ENCODE measurements around the gene DEK.
"Not testable (repeated sequence)": the region's sequence is repeated elsewhere in the genome, so short reads cannot be mapped to it uniquely, and the experiment has no call there.

Gene DEK

GRCh38 chr6:18234564-18234963, 29.8 kb downstream of the DEK start:
- no peak for DNase-seq

GRCh38 chr6:18233770-18234169, 30.6 kb downstream of the DEK start:
- DNase-seq = not testable (repeated sequence)

DNA sequence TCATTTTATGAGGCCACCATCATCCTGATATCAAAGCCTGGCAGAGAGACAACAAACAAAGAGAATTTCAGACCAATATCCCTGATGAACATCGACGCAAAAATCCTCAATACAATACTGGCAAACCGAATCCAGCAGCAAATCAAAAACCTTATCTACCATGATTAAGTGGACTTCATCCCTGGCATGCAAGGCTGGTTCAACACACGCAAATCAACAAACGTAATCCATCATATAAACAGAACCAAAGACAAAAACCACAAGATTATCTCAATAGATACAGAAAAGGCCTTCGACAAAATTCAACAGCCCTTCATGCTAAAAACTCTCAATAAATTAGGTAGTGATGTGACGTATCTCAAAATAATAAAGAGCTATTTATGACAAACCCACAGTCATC, 32.5 kb downstream of the DEK start:
- not testable (repeated sequence) for DNase-seq

DNA sequence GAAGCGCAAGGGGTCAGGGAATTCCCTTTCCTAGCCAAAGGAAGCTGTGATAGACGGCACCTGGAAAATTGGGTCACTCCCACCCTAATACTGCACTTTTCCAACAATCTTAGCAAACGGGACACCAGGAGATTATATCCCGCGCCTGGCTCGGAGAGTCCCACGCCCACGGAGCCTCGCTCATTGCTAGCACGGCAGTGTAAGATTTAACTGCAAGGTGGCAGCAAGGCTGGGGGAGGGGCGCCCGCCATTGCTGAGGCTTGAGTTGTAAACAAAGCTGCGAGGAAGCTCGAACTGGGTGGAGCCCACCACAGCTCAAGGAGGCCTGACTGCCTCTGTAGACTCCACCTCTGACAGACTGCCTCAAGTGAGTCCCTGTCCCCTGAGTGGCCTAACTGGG, 35.7 kb downstream of the DEK start:
- DNase-seq = not testable (repeated sequence)

DNA sequence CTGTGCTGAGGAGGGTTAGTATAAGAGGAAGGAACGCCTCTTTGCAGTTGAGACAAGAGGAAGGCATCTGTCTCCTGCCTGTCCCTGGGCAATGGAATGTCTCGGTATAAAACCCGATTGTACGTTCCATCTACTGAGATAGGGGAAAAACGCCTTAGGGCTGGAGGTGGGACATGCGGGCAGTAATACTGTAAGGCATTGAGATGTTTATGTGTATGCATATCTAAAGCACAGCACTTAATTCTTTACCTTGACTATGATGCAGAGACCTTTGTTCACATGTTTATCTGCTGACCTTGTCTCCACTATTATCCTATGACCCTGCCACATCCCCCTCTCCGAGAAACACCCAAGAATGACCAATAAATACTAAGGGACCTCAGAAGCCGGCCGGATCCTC, 37.2 kb downstream of the DEK start:
- not testable (repeated sequence) for DNase-seq

DNA sequence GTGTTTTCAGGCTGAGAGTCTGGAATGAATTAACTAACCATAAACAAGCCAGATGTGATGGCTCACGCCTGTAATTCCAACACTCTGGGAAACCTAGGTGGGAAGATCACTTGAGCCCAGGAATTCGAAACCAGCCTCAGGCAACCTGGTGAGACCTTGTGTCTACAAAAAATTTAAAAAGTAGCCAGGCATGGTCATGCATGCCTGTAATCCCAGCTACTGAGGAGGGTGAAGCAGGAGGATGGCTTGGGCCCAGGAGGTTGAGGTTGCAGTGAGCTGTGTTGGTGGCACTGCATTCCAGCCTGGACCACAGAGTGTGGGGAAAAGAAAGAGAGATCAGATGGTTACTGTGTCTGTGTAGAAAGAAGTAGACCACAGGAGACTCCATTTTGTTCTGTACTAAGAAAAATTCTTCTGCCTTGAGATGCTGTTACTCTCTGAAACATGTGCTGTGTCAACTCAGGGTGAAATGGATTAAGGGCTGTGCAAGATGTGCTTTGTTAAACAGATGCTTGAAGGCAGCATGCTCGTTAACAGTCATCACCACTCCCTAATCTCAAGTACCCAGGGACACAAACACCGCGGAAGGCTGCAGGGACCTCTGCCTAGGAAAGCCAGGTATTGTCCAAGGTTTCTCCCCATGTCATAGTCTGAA, 37.8 kb downstream of the DEK start:
- not testable (repeated sequence) for DNase-seq

DNA sequence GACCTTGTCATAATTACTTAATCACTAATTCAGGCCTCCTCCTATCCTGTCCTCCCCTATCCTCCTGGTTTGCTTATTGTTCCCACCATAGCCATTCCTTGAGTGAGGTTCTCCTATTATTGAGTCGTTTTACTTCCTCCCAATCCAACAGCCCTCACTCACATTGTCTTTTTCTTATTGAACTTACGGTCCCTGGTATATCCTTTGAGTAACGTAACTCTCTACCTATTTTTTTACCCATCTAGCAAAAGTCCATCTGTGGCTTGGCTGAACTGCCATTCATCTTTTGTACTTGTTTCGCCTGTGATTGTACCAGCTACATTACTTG, 43.1 kb downstream of the DEK start:
- DNase-seq = no peak

- no peak for DNase-seq
Observed at GRCh38 chr6:18219591-18219990, 44.7 kb downstream of the DEK start.

- no peak for DNase-seq
Observed at GRCh38 chr6:18218233-18218632, 46.1 kb downstream of the DEK start.

- no peak for DNase-seq
Observed at GRCh38 chr6:18216411-18216810, 47.9 kb downstream of the DEK start.

GRCh38 chr6:18215436-18215835, 48.9 kb downstream of the DEK start:
- no peak for DNase-seq

DNA sequence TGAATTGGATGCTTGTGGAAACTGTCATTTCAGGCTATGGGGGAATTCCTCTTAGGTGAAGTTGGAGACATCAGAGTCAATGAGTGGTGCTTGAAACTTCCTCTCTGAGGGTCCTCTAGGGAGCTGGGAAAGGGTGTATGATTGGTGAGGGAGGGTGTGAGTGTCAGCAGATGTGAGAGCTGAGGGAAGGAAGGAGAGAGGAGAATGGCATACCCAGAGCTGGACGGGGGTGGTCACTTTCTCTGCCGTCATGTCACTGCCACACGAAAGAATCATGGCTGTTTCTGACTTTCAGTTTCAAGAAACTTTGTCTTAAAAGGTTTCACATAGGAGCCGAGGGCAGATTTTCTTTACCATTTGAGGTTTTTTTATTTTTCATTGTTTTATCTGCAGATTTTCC, 50.3 kb downstream of the DEK start:
- no peak for DNase-seq

GRCh38 chr6:18213439-18213838, 50.9 kb downstream of the DEK start:
- DNase-seq = no peak

DNA sequence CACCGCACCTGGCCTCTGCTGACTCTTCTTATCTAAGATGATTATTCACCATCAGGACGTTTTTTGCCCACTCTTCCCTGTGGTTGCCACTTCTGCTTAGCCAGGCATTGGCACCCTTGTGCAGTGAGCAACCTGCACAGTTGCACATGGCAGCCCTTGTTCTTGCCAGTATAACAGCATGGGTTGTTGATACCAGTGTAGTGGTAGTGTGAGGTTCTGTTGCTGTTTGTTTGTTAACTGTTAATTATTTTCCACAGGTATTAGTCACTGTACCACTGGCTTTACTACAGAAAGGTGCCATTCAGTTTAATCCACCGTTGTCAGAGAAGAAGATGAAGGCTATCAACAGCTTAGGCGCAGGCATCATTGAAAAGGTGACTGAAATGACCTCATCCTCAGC, 52.1 kb downstream of the DEK start:
- DNase-seq = no peak

DNA sequence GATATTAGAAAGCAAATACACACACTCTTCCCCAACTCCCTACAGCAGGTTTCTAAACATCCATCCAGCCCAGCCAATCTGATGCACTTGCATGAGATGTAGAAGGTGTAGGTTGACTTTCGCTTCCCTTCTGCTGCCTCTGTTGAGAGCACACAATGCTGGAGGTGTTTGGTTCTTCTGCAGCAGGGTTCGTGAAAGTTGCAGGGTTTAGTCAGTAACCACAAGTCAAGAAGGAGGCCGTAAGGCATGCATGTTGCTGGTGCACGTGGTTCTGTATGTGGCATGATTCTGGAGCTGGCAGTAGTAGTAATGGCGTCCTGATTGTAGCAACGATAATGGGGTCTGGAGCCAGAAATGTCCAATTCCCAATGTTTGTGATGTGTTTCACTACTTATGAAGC, 53.0 kb downstream of the DEK start:
- DNase-seq = no peak

GRCh38 chr6:18210707-18211106, 53.6 kb downstream of the DEK start:
- no peak for DNase-seq

DNA sequence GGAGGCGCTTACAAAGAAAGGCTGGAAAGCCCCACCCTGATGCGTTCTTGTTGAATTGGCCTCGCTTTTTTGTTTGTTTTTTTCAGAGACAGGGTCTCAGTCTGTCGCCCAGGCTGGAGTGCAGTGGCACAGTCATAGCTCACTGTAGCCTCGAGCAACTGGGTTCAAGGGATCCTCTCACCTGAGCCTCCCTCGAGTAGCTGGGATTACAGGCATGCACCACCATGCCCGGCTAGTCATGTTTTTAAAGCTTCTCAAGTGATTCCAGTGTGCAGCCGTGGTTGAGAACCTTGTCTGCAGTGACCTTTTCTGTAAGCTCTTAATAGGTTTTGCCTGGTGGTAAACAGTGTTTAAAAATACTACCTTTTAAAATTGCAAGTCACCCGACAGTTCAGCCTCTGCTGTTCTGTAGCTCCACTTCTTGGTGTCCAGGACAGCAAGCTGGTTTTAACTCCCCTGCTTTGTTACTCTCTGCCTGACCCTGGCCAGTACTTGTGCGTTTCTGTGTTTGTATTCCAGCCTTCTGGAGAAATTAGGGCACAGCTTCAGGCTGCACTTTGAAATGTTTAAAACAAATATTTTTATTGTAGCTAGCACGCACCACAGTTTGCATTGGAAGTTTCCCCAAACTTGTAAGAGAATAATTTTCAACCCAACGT, 54.7 kb downstream of the DEK start:
- DNase-seq = no peak

DNA sequence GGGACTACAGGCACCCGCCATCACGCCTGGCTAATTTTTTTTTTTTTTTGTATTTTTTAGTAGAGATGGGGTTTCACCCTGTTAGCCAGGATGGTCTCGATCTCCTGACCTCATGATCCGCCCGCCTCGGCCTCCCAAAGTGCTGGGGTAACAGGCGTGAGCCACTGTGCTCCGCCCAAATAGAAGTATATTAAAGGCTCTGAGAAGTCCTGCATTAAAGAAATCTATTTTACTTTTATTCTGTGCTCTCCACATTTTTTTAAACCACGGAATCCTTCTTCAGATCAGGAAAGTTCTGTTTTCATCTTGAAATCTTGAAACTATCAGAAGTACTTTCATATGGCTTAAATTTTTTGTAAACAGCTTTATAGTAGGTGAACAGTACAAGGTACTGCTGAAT, 55.6 kb downstream of the DEK start:
- not testable (repeated sequence) for DNase-seq

DNA sequence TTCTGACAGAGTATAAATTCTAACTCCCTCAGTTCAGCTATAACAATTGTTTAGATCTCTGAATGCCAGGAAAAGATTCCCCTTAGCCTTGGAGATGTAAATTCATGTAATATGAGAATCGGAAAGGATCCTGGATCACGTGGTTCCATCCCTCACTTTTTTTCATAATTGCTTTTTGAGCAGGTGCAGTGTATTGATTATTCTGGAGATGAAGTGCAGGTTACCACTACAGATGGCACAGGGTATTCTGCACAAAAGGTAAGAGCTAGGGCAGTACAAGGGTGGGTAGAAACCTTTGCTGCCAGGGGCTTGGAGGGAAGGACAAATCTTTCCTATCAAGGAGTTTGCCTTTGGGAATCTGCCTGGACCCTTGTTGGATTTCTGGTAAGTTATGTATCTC, 56.4 kb downstream of the DEK start:
- DNase-seq = peak in 1 of 2 experiments; percentile 7

DNA sequence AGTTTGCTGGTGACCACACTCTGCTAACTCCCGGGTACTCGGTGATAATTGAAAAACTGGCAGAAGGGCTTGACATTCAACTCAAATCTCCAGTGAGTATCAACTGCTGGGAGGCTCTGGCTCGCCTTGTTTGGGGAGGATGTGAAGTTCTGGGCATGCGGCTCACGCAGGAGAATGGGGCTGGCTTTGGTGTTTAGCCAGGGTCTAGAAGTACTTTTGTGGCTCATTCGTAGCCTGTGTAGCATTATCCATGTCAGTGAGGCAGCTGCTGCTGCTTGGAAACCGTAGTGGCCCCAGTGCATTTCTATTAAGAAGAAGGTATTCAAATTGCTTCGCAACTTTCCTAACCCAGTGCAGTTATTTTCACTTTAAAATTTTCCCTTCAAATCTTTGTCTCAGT, 56.9 kb downstream of the DEK start:
- no peak for DNase-seq

GRCh38 chr6:18206591-18206990, 57.7 kb downstream of the DEK start:
- DNase-seq = no peak

GRCh38 chr6:18204691-18205090, 59.6 kb downstream of the DEK start:
- no peak for DNase-seq

DNA sequence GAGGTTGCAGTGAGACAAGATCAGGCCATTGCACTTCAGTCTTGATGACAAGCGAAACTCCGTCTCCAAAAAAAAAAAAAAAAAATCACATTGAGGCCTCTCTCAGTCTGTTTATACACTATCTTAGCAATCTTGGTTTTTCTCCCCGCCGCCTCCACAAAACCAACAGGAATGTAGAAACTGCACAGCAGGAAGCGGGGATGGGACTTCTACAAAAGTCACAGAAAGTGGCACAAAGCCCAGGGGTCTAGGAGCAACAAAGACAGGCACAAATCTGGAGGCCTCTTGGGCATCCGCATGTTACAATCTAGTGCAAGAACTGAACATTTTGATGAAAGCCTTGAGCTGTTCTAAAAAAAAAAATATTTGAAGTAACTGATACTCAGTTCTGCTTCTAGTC, 60.5 kb downstream of the DEK start:
- DNase-seq = no peak

GRCh38 chr6:18192026-18192425, 72.3 kb downstream of the DEK start:
- no peak for DNase-seq

GRCh38 chr6:18189196-18189595, 75.1 kb downstream of the DEK start:
- DNase-seq = no peak

Measured in SHP77 (cell line).